PC-9 (cell line): ENCODE results near the gene CDK13. TPM values are rescaled to one million over a fixed set of nuclear protein-coding genes. Genes with fewer than 3 reads are reported as not detected.

Experiments
- BruUV-seq: library from RNA; stranded (reverse); fragments of 400-500 nt; replicated peaks from 2 replicates; lab custom pipeline; 2021; lab: Mats Ljungman, UMichigan
- CTCF ChIA-PET: fragments of 300-600 bp; sonication (Branson Sonifier 250); formaldehyde crosslinking; loops from one replicate; lab custom pipeline; 2022; ENCODE audit warnings: antibody characterized with exemption; lab: Charles Lee
- POLR2A ChIA-PET: fragments of 300-600 bp; sonication (Branson Sonifier 250); formaldehyde crosslinking; loops from one replicate; lab custom pipeline; 2022; ENCODE audit warnings: antibody characterized with exemption; ENCODE audit not compliant: unreplicated experiment; lab: Charles Lee
- DNase-seq, 2 experiments: peaks; one replicate each; pipeline versions ENCODE4 v3.0.0 to v3.0.0-alpha.2; 2015 to 2022; ENCODE audit warnings: mixed read lengths in 1 of 2
- H2AFZ ChIP-seq: fragments of 200-600 bp; sonication (generic); 2 replicates; pipeline ENCODE4 v1.8.1; 2017; ENCODE audit warnings: antibody characterized with exemption
- H3F3A ChIP-seq: fragments of 200-600 bp; sonication (generic); 2 replicates; pipeline ENCODE4 v1.8.1; 2017; ENCODE audit warnings: antibody characterized with exemption, mild to moderate bottlenecking, low read depth; ENCODE audit not compliant: insufficient read depth
- H3K27ac ChIP-seq: fragments of 200-600 bp; sonication (generic); 2 replicates; pipeline ENCODE4 v1.6.1; 2016; ENCODE audit warnings: mixed run types
- H3K27me3 ChIP-seq: fragments of 200-600 bp; sonication (generic); 2 replicates; pipeline ENCODE4 v1.6.1; 2016; ENCODE audit warnings: low read depth, mixed run types; ENCODE audit not compliant: insufficient read depth
- H3K36me3 ChIP-seq: fragments of 200-600 bp; sonication (generic); 2 replicates; pipeline ENCODE4 v1.6.1; 2016; ENCODE audit warnings: low read depth, mixed run types
- H3K4me1 ChIP-seq: fragments of 200-600 bp; sonication (generic); replicated peaks from 2 replicates; pipeline ENCODE4 v1.6.1; 2016; ENCODE audit warnings: mixed run types; ENCODE audit not compliant: insufficient read depth
- H3K4me2 ChIP-seq: fragments of 200-600 bp; sonication (generic); 2 replicates; pipeline ENCODE4 v1.6.1; 2017; ENCODE audit warnings: mixed run types
- H3K4me3 ChIP-seq: fragments of 200-600 bp; sonication (generic); 2 replicates; pipeline ENCODE4 v1.6.1; 2016; ENCODE audit warnings: mixed run types
- H3K79me2 ChIP-seq: fragments of 200-600 bp; sonication (generic); 2 replicates; pipeline ENCODE4 v1.6.1; 2017; ENCODE audit warnings: low read depth, mixed run types
- H3K9me2 ChIP-seq: fragments of 200-600 bp; sonication (generic); 2 replicates; pipeline ENCODE4 v1.8.1; 2017; ENCODE audit warnings: mild to moderate bottlenecking; ENCODE audit not compliant: insufficient read depth
- H3K9me3 ChIP-seq: fragments of 200-600 bp; sonication (generic); 2 replicates; pipeline ENCODE4 v1.8.1; 2016; ENCODE audit warnings: low read depth; ENCODE audit not compliant: insufficient read depth
- H4K20me1 ChIP-seq: fragments of 200-600 bp; sonication (generic); 2 replicates; pipeline ENCODE4 v1.8.1; 2017; ENCODE audit not compliant: insufficient read depth
- CTCF ChIP-seq: fragments of 200-600 bp; sonication (generic); conservative IDR thresholded peaks from 2 replicates; pipeline ENCODE4 v1.6.1; 2017; ENCODE audit warnings: mixed run types, antibody characterized with exemption, mild to moderate bottlenecking, moderate library complexity
- EZH2 ChIP-seq: fragments of 200-600 bp; sonication (generic); IDR thresholded peaks from 2 replicates; pipeline ENCODE4 v1.8.0; 2017; ENCODE audit warnings: antibody characterized with exemption, low read depth
- intact Hi-C: fragments of 100-400 bp; cut with micrococcal nuclease; formaldehyde crosslinking; loops from one replicate; pipeline ENCODE4 v1.10.0; 2022; ENCODE audit not compliant: unreplicated experiment
- total RNA-seq: library from RNA; stranded (reverse); gene quantifications from 2 replicates; pipeline ENCODE4 v1.2.3, GENCODE V29; 2021

CDK13 gene
- total RNA-seq, 1 experiment from 2014 or later = 80.9 TPM

GRCh38 chr7:40101201-40101600 lies 151.1 kb downstream of the CDK13 start:
- Histone ChIP-seq H3K27me3 (no peaks in the 10 kb centered on the region), H3K27ac (no peak overlapping the region), H3K4me2 (no peak overlapping the region), H3K36me3 (peaks cover 6% of the 10 kb centered on the region), H3K4me1 (no peaks in the 10 kb centered on the region), H4K20me1 (peaks cover 14% of the 10 kb centered on the region), H3K79me2 (no peaks in the 10 kb centered on the region), H3K9me3 (no peaks in the 10 kb centered on the region), H3K4me3 (no peak overlapping the region), H2AFZ (no peak overlapping the region), H3F3A (peaks cover 19% of the 10 kb centered on the region), H3K9me2 (no peaks in the 10 kb centered on the region)
- no peak for DNase-seq
- TF ChIP-seq EZH2 (no peak), CTCF (no peak)
- intact Hi-C loops = no loop called here
- ChIA-PET POLR2A (interaction anchor here (0.6 kb wide), 1 partner anchor 15 kb away, joined by 14 read pairs; no protein-coding TSS in a partner anchor), CTCF (no interaction called here)
- BruUV-seq = no TSS peak

GRCh38 chr7:40102897-40103296 lies 152.8 kb downstream of the CDK13 start:
- intact Hi-C loops = no loop called here

GRCh38 chr7:40105879-40106473 lies 155.9 kb downstream of the CDK13 start:
- no peaks in the 10 kb centered on the region for H3K4me1 ChIP-seq
- no peak overlapping the region for H3K4me2 ChIP-seq
- no peaks in the 10 kb centered on the region for H3K9me2 ChIP-seq
- H4K20me1 ChIP-seq = peaks cover 7% of the 10 kb centered on the region; the same call in 1 of the 2 replicates
- no TSS peak for BruUV-seq
- H3K36me3 ChIP-seq = no peaks in the 10 kb centered on the region
- H3F3A ChIP-seq = peaks cover 7% of the 10 kb centered on the region
- TF ChIP-seq EZH2 (no peak), CTCF (no peak)
- no peak overlapping the region for H2AFZ ChIP-seq
- no peaks in the 10 kb centered on the region for H3K79me2 ChIP-seq
- ChIA-PET CTCF (no interaction called here), POLR2A (no interaction called here)
- no peak overlapping the region for H3K4me3 ChIP-seq
- intact Hi-C loops = no loop called here
- H3K27me3 ChIP-seq = no peaks in the 10 kb centered on the region
- H3K9me3 ChIP-seq = no peaks in the 10 kb centered on the region
- H3K27ac ChIP-seq = no peak overlapping the region
- no peak for DNase-seq

More at GRCh38 chr7:40102897-40103296, 152.8 kb downstream of the CDK13 start:
- TF ChIP-seq EZH2 (no peak), CTCF (no peak)
- no peak overlapping the region for H3K4me2 ChIP-seq
- H4K20me1 ChIP-seq = peaks cover 14% of the 10 kb centered on the region
- BruUV-seq = no TSS peak
- H3K4me3 ChIP-seq = no peak overlapping the region
- no peaks in the 10 kb centered on the region for H3K79me2 ChIP-seq
- no peak overlapping the region for H3K27ac ChIP-seq
- no peaks in the 10 kb centered on the region for H3K4me1 ChIP-seq
- POLR2A ChIA-PET = interaction anchor here (0.7 kb wide), 1 partner anchor 1303 kb away, joined by 5 read pairs; no protein-coding TSS in a partner anchor
- no peaks in the 10 kb centered on the region; the same call in 1 of the 2 replicates for H3K36me3 ChIP-seq
- CTCF ChIA-PET = interaction anchor here (0.7 kb wide), 1 partner anchor 12 kb away, joined by 4 read pairs; no protein-coding TSS in a partner anchor
- no peaks in the 10 kb centered on the region for H3K9me3 ChIP-seq
- H3K27me3 ChIP-seq = no peaks in the 10 kb centered on the region
- H3F3A ChIP-seq = peaks cover 13% of the 10 kb centered on the region
- no peak overlapping the region for H2AFZ ChIP-seq
- no peak for DNase-seq
- H3K9me2 ChIP-seq = no peaks in the 10 kb centered on the region
